Measurements from ENCODE around the gene CXCL16. TPM values are rescaled to one million over a fixed set of nuclear protein-coding genes. Genes with fewer than 3 reads are reported as not detected.

The CXCL16 gene
- 1.3 and 2.6 TPM in 2 replicates for total RNA-seq

GRCh38 chr17:4739122-4740024 lies at the start of gene CXCL16, which contains the start of gene ZMYND15:
TSS of gene CXCL16 (minus strand) at chr17:4739928. CDS start at chr17:4739339, 589 bp downstream.
TSS of gene ZMYND15 (plus strand) at chr17:4739833. CDS start at chr17:4740549, 716 bp downstream.

GRCh38 chr17:4788807-4789700 lies 49.3 kb upstream of the CXCL16 start, which contains the start of gene GLTPD2:
TSS of gene GLTPD2 (plus strand) at chr17:4788964. CDS start at chr17:4789012, 48 bp downstream.

GRCh38 chr17:4786106-4786511 lies 46.4 kb upstream of the CXCL16 start, which contains the start of gene VMO1:
TSS of gene VMO1 (minus strand) at chr17:4786364. CDS start at chr17:4786352, 12 bp downstream.

GRCh38 chr17:4771519-4772234 lies 31.9 kb upstream of the CXCL16 start, which contains the start of gene TM4SF5:
TSS of gene TM4SF5 (plus strand) at chr17:4771886. CDS start at chr17:4771923, 37 bp downstream.

GRCh38 chr17:4709794-4710692 lies 29.7 kb downstream of the CXCL16 start, which contains the start of gene ARRB2:
TSS of gene ARRB2 (plus strand) at chr17:4710632. CDS start at chr17:4710722, 90 bp downstream.

Other genes with a start within 250 kb of the CXCL16 start
- 109 and 135 TPM in 2 replicates for gene SPNS2, start 241.0 kb downstream of the CXCL16 start, total RNA-seq
- gene MYBBP1A, start 184.5 kb downstream of the CXCL16 start, total RNA-seq = 33.4 and 42.7 TPM in 2 replicates
- gene GGT6, start 179.4 kb downstream of the CXCL16 start, total RNA-seq = under 0.01 TPM in 1 of 2 replicates, not detected in the other
- not detected in 2 replicates for gene SMTNL2, start 155.4 kb downstream of the CXCL16 start, total RNA-seq
- gene ALOX15, start 98.2 kb downstream of the CXCL16 start, total RNA-seq = not detected in 2 replicates
- 8.4 and 37.8 TPM in 2 replicates for gene PELP1, start 35.8 kb downstream of the CXCL16 start, total RNA-seq
- gene ARRB2, start 29.3 kb downstream of the CXCL16 start, total RNA-seq = 3.9 and 6.3 TPM in 2 replicates
- gene MED11, start 8.5 kb downstream of the CXCL16 start, total RNA-seq = 9.2 and 9.8 TPM in 2 replicates
- gene ZMYND15, start 95 bp downstream of the CXCL16 start, total RNA-seq = 0.19 TPM in 1 of 2 replicates, not detected in the other
- gene TM4SF5, start 32.0 kb upstream of the CXCL16 start, total RNA-seq = not detected in 2 replicates
- gene VMO1, start 46.4 kb upstream of the CXCL16 start, total RNA-seq = 0.13 TPM in 1 of 2 replicates, not detected in the other
- gene GLTPD2, start 49.0 kb upstream of the CXCL16 start, total RNA-seq = not detected in 2 replicates
- gene PSMB6, start 56.2 kb upstream of the CXCL16 start, total RNA-seq = 139 and 176 TPM in 2 replicates
- 26.4 and 39.3 TPM in 2 replicates for gene PLD2, start 67.2 kb upstream of the CXCL16 start, total RNA-seq
- gene MINK1, start 93.4 kb upstream of the CXCL16 start, total RNA-seq = 30.0 and 78.7 TPM in 2 replicates
- gene C17orf107, start 159.6 kb upstream of the CXCL16 start, total RNA-seq = 0.49 and 1.1 TPM in 2 replicates
- 0.31 and 0.32 TPM in 2 replicates for gene CHRNE, start 163.2 kb upstream of the CXCL16 start, total RNA-seq
- gene GP1BA, start 192.3 kb upstream of the CXCL16 start, total RNA-seq = 0.13 TPM in 1 of 2 replicates, not detected in the other
- gene SLC25A11, start 200.1 kb upstream of the CXCL16 start, total RNA-seq = 45.8 and 61.3 TPM in 2 replicates
- gene RNF167, start 200.3 kb upstream of the CXCL16 start, total RNA-seq = 13.4 and 18.6 TPM in 2 replicates
- 789 and 1,108 TPM in 2 replicates for gene PFN1, start 208.6 kb upstream of the CXCL16 start, total RNA-seq
- gene ENO3, start 211.2 kb upstream of the CXCL16 start, total RNA-seq = 1.6 and 4.7 TPM in 2 replicates
- 44.0 and 53.9 TPM in 2 replicates for gene SPAG7, start 227.9 kb upstream of the CXCL16 start, total RNA-seq
- 6.5 and 14.0 TPM in 2 replicates for gene CAMTA2, start 247.7 kb upstream of the CXCL16 start, total RNA-seq

Measured in bladder microvascular endothelial cell (primary cell).